Esophagus muscularis mucosa (tissue), 4 donors: ENCODE data around the gene AREG. TPM values are rescaled to one million over a fixed set of nuclear protein-coding genes. Genes with fewer than 3 reads are reported as not detected.

Source experiments
- DNase-seq: peaks from one replicate; pipeline ENCODE4 v3.0.0-alpha.2; 2017; ENCODE audit errors: extremely low spot score
- H3K27ac ChIP-seq, 4 donors: fragments of 200-600 bp; sonication (generic); replicated peaks in 1 of 4; 1 replicate in 3 of 4; 2 replicates in 1 of 4; pipeline ENCODE4 v1.5.1; 2016 to 2019; ENCODE audit warnings: mild to moderate bottlenecking in 1 of 4
- H3K27me3 ChIP-seq, 4 donors: fragments of 200-600 bp; sonication (generic); one replicate each; pipeline versions ENCODE4 v1.5.1 to v1.6.0; 2016 to 2019
- H3K36me3 ChIP-seq, 4 donors: fragments of 200-600 bp; sonication (generic); one replicate each; pipeline ENCODE4 v1.5.1; 2016 to 2019
- H3K4me1 ChIP-seq, 4 donors: fragments of 200-600 bp; sonication (generic); one replicate each; pipeline ENCODE4 v1.5.1; 2016 to 2019
- H3K4me3 ChIP-seq, 4 donors: fragments of 200-600 bp; sonication (generic); 1 replicate in 2 of 4; 2 replicates in 2 of 4; pipeline ENCODE4 v1.5.1; 2016 to 2019; ENCODE audit warnings: mild to moderate bottlenecking in 4 of 4, moderate library complexity in 1 of 4
- H3K9me3 ChIP-seq, 4 donors: fragments of 200-600 bp; sonication (generic); 1 replicate in 3 of 4; 2 replicates in 1 of 4; pipeline ENCODE4 v1.5.1; 2016 to 2019
- CTCF ChIP-seq, 3 experiments: fragments of 200-600 bp in 2 of 3; fragments of 450-650 bp in 1 of 3; sonication (generic) in 2 of 3; IDR thresholded peaks; one replicate each; pipeline ENCODE4 v1.5.1; 2017 to 2019; ENCODE audit warnings: antibody characterized with exemption in 3 of 3, mild to moderate bottlenecking in 2 of 3, moderate library complexity in 1 of 3
- EP300 ChIP-seq: sonication (generic); formaldehyde crosslinking; IDR thresholded peaks from one replicate; pipeline ENCODE4 v1.6.1; 2017; ENCODE audit warnings: antibody characterized with exemption
- POLR2A ChIP-seq: fragments of 450-650 bp; IDR thresholded peaks from one replicate; pipeline ENCODE4 v1.6.1; 2017; ENCODE audit warnings: antibody characterized with exemption, moderate library complexity, mild to moderate bottlenecking, low read depth
- POLR2AphosphoS5 ChIP-seq, 2 donors: sonication (generic); formaldehyde crosslinking; IDR thresholded peaks; one replicate each; pipeline ENCODE4 v1.6.1; 2017; ENCODE audit warnings: antibody characterized with exemption in 2 of 2
- WGBS: methylation state at CpG from one replicate; pipeline ENCODE4 v1.1.5; 2018; 5-methylcytosine and 5-hydroxymethylcytosine counted together
- intact Hi-C: fragments of 100-400 bp; cut with DNase I; formaldehyde crosslinking; loops from one replicate; pipeline ENCODE4 v1.15.1; 2023
- total RNA-seq, 4 donors: library from RNA; depleted of rRNA; stranded (reverse); fragments of >200 nt; gene quantifications; one replicate each; pipeline versions ENCODE4 v1.1.0 to v1.2.1, GENCODE V29; 2016

The AREG gene
- total RNA-seq, 4 donors from 2014 or later, result 1.4 to 18.6 (median 4.4) TPM

DNA sequence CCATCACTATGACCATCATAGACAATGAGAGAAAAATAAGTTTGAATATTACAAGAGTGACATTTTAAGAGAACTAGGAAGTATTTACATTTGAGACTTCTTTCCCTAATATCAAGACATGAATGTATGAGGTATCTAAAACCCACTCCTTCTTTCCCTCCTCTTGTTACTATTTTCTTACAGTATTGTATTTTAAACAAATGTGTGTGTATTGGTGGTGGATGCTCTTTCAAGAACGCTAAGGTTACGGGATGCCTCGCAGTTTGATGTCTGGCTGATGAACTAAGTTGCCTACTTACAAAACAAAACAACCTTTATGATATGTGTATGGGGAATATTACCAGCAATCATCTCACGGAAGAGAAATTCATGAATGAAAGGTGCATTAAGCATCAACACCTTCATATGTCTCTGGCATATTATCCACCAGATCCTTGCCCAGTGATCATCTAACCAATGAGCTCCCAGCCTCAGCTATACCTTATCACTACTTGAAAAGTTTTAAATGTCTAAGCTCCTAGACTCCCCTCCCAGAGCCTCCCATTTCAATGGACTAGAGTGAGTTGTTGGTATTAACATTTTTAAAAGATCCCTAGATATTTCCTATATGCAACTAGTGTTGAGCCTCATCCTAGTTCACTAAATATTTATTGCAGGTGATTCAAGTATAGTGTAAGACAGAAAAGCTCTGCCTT, 10.6 kb downstream of the AREG start:
- 98% methylated on average over 4 of the region's 4 CpGs for WGBS
- Histone ChIP-seq H3K36me3 (no peaks in the 10 kb centered on the region), H3K27ac (no peak overlapping the region), H3K9me3 (no peaks in the 10 kb centered on the region), H3K27me3 (no peaks in the 10 kb centered on the region), H3K4me3 (no peak overlapping the region), H3K4me1 (no peaks in the 10 kb centered on the region)
- intact Hi-C loops, result no loop called here
- TF ChIP-seq POLR2A, result no peak
- DNase-seq, result no peak

DNA sequence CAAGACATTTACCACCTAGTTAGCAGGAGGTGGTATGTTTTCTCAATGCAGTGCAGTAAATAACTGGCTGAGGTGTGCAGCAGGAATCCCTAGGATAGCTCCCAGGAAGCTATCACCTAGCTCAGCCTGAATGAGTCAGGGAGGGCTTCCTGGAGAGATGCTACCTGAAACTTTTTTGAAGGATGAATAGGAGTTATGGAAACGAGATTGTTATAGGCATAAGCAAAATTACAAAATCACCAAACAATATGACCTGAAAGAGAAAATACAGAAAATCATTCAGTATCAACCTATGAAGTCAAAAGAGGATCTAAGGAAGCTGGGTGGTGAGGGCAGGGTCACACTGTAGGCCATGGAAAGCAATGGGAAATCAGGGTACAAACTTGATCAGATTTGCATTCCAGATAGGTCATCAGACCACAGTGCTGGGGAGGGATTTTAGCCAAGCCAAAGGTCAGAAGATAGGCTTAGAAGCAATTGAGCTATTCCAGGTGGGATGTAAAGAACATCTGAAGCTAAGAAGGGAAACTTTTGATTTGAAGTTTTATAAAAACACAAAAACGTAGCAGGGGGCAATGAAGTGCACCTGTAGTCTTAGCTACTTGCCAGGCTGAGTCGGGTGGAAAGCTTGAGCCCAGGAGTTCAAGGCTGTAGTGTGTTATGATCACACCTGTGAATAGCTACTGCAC, 11.3 kb downstream of the AREG start:
- TF ChIP-seq POLR2AphosphoS5 (IDR thresholded peaks at IDR 0.05), result no peak
- TF ChIP-seq POLR2A, result no peak
- TF ChIP-seq EP300, result no peak
- no peak for TF ChIP-seq CTCF (IDR thresholded peaks at IDR 0.05)
- 74% methylated on average over 3 of the region's 3 CpGs for WGBS

DNA sequence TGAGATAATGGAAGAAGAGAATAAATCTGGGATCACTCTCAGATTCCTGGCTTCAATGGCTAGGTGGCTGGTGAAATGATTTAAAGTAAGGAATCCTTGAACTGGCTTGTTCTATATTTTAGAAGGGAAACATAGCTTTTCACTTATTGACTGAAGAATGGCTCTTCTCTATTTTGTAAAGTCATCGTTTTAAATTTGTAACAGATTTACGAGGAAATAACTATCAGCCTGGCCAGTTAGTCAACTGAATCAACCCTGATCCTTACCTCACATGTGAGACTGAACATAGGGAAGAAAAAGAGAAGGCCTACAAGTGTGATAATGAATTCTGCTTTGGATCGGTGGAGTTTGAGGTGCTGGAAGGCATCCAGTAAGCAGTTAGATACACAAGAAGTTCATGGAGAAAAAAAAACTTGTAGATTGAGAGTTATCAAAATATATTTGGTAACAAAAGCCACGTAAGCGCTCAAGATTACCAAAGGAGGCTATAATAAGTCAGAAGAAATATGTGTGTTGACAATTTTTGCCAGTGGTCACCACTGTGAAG, 12.0 kb downstream of the AREG start:
- Histone ChIP-seq H3K36me3 (no peaks in the 10 kb centered on the region), H3K9me3 (no peaks in the 10 kb centered on the region), H3K27me3 (no peaks in the 10 kb centered on the region), H3K4me3 (no peak overlapping the region), H3K27ac (no peak overlapping the region), H3K4me1 (no peaks in the 10 kb centered on the region)
- intact Hi-C loops, result no loop called here
- no peak for DNase-seq
- TF ChIP-seq POLR2A, result no peak
- 90% methylated on average over 5 of the region's 5 CpGs for WGBS

More for the DNA sequence above, 11.3 kb downstream of the AREG start:
- no peak for DNase-seq
- H3K27me3 ChIP-seq, result no peaks in the 10 kb centered on the region
- H3K27ac ChIP-seq, result no peak overlapping the region
- no peaks in the 10 kb centered on the region for H3K9me3 ChIP-seq
- no peaks in the 10 kb centered on the region for H3K36me3 ChIP-seq
- H3K4me1 ChIP-seq, result no peaks in the 10 kb centered on the region
- intact Hi-C loops, result no loop called here
- H3K4me3 ChIP-seq, result no peak overlapping the region

- DNase-seq, result no peak
- Histone ChIP-seq H3K4me3 (no peak overlapping the region), H3K27me3 (no peaks in the 10 kb centered on the region), H3K27ac (no peak overlapping the region), H3K9me3 (no peaks in the 10 kb centered on the region), H3K4me1 (no peaks in the 10 kb centered on the region), H3K36me3 (no peaks in the 10 kb centered on the region)
- intact Hi-C loops, result no loop called here
- TF ChIP-seq EP300 (no peak), POLR2AphosphoS5 (IDR thresholded peaks at IDR 0.05) (no peak)
Measured at GRCh38 chr4:74460833-74461232, 15.9 kb downstream of the AREG start.

DNA sequence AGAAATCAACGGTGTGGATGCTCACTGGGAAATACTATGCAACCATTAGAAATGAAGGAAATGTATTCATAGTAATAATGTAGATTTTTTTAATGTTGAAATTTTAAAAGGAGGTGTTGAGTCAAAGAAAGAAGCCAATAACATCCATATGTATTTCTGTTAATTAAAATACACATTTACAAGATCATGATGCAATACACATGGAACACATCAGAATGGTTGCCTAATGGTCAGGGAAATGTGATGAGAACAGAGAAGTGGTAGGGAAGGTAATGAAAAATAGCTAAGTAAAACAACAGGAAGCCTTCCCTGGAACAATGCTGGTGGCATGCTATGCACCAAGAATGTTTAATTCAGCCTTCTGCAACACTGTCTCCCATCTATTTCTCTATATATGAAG, 18.2 kb downstream of the AREG start:
- no peak overlapping the region for H3K4me3 ChIP-seq
- no peaks in the 10 kb centered on the region for H3K27me3 ChIP-seq
- TF ChIP-seq CTCF (IDR thresholded peaks at IDR 0.05) (no peak), EP300 (no peak), POLR2AphosphoS5 (IDR thresholded peaks at IDR 0.05) (no peak), POLR2A (no peak)
- 83% methylated on average over 1 of the region's 1 CpG for WGBS
- intact Hi-C loops, result no loop called here
- H3K4me1 ChIP-seq, result no peaks in the 10 kb centered on the region
- no peaks in the 10 kb centered on the region for H3K9me3 ChIP-seq
- no peak for DNase-seq
- no peak overlapping the region for H3K27ac ChIP-seq
- H3K36me3 ChIP-seq, result no peaks in the 10 kb centered on the region

DNA sequence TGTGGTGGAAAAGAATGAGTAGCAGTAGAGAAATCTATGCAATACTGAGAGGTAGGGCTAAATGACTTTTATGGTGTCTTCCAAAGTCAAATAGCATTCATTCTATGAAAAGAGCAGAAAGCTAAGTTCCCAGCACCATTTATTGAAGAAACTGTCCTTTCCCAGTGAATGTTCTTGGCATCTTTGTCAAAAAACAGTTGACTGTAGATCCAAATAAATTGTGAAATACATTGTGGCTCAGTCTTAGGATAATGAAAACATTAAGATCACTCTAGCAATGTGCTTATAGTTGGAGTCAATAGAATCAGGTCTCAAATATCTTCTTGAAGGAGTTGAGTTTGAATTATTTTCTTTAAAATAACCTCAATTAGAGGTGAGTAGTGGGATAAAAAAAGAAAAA, 19.4 kb downstream of the AREG start:
- Histone ChIP-seq H3K4me1 (no peaks in the 10 kb centered on the region), H3K4me3 (no peak overlapping the region), H3K27me3 (no peaks in the 10 kb centered on the region), H3K27ac (no peak overlapping the region), H3K9me3 (no peaks in the 10 kb centered on the region), H3K36me3 (no peaks in the 10 kb centered on the region)
- TF ChIP-seq EP300 (no peak), POLR2AphosphoS5 (IDR thresholded peaks at IDR 0.05) (no peak), CTCF (IDR thresholded peaks at IDR 0.05) (no peak), POLR2A (no peak)
- intact Hi-C loops, result no loop called here
- no peak for DNase-seq
